AG10803 (cell line): ENCODE measurements around the gene CYSLTR2.

ENCODE experiments used
- DNase-seq: peaks from one replicate; pipeline ENCODE4 v3.0.0; 2010; ENCODE audit warnings: low read depth
- H3K4me3 ChIP-seq: 2 replicates; pipeline ENCODE4 v1.5.1; 2011; ENCODE audit warnings: mild to moderate bottlenecking, low read length, control low read depth
- TF ChIP-seq, protein P1 (sequence below): conservative IDR thresholded peaks from 2 replicates; pipeline ENCODE4 v1.5.1; 2011; ENCODE audit warnings: mild to moderate bottlenecking, low read length, control low read depth, inconsistent platforms

CYSLTR2 gene

DNA sequence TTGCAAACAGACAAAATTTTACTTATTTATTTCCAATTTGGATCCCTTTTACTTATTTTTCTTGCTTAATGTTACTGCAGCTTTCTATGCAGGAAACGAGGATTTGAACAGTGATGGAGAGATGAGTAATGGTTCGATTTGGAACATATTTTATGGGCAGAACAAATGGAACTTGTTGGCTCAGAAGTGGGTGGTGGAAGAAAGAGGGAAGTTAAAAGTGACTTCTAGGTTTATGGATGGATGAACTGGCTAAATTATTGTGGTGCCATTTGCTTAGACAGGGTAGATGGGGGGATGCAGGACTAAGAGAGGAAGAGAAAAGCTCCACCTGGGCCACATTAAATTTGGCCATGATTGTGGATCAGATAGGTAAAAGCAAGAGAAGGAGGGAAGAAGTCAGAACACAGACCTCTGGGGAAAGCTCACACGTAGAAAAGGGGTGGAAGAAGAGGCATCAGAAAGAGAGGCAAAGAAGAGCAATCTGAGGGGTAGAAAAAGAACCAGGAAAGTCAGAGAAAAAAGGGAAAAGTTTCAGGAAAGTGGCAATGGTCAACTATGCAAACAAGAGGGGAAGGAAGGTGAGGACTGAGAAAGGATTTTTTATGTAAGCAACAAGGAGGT lies 768 bp upstream of the CYSLTR2 start:
- H3K4me3 ChIP-seq, result no peak overlapping the region
- TF ChIP-seq, protein P1, sequence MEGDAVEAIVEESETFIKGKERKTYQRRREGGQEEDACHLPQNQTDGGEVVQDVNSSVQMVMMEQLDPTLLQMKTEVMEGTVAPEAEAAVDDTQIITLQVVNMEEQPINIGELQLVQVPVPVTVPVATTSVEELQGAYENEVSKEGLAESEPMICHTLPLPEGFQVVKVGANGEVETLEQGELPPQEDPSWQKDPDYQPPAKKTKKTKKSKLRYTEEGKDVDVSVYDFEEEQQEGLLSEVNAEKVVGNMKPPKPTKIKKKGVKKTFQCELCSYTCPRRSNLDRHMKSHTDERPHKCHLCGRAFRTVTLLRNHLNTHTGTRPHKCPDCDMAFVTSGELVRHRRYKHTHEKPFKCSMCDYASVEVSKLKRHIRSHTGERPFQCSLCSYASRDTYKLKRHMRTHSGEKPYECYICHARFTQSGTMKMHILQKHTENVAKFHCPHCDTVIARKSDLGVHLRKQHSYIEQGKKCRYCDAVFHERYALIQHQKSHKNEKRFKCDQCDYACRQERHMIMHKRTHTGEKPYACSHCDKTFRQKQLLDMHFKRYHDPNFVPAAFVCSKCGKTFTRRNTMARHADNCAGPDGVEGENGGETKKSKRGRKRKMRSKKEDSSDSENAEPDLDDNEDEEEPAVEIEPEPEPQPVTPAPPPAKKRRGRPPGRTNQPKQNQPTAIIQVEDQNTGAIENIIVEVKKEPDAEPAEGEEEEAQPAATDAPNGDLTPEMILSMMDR, result no peak
- DNase-seq, result no peak

DNA sequence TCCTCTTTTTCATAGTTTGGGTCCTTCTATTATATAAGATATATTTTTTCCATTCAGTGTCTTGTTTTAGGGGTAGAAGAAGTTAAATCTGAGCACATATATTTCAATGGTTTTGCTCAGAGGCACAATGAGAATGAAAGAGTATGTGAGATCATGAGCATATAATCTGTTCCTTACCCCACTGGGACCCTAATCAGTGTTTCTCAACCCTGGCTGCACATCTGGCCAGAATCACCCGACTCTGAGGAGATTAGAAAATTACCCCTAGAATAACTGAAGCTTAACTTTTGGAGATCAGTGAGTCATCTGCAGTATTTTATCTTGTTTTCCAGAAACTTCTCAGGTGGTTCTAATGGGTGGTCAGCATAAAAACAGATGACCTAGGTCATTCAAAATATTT lies 782 bp downstream of the CYSLTR2 start:
- H3K4me3 ChIP-seq, result no peak overlapping the region
- DNase-seq, result no peak
- TF ChIP-seq, protein P1, result no peak

GRCh38 chr13:48655291-48655690 lies 1.6 kb downstream of the CYSLTR2 start:
- H3K4me3 ChIP-seq, result no peak overlapping the region
- DNase-seq, result no peak
- TF ChIP-seq, protein P1, result no peak

GRCh38 chr13:48656608-48657007 lies 2.9 kb downstream of the CYSLTR2 start:
- no peak for DNase-seq
- TF ChIP-seq, protein P1, result no peak
- no peak overlapping the region for H3K4me3 ChIP-seq

DNA sequence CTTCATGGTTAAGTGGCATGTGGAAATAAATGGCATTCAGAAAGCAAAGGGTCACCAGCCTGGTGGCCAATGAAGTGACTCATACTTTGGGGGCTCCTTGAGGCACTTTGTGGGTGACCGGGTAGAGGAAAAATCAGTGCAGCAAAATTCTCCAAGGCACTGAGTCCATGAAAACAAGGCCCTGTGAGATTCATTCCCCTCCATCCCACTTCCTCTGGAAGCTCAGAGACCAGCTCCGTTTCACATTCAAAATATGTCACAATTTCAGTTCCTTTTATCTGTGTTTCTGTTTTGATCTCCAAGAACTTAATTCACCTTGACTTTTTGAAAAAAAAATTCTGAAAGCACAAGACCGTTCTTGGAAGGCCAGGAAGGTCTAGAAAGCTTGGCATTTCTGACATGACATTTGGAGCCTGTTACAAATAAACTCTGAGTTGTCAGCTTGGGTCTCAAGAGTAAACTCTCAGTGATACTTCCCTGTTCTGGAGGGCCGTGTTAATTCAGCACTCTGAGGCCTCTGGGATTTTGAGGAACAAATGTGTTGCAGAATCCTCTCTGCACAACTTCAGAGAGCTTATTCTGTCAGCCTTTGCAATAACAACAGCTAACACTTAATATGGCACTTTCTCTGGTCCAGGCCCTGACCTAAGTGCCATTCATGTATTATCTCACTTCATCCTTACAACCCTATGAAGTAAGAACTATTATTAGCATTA lies 6.8 kb downstream of the CYSLTR2 start:
- TF ChIP-seq, protein P1, result no peak
- no peak for DNase-seq
- no peak overlapping the region for H3K4me3 ChIP-seq

- TF ChIP-seq, protein P1, result no peak
- DNase-seq, result no peak
- H3K4me3 ChIP-seq, result no peak overlapping the region
Measured at GRCh38 chr13:48661107-48661506, 7.4 kb downstream of the CYSLTR2 start.

- no peak for DNase-seq
Measured at GRCh38 chr13:48662226-48662625, 8.5 kb downstream of the CYSLTR2 start.

More at GRCh38 chr13:48662226-48662625, 8.5 kb downstream of the CYSLTR2 start:
- no peak overlapping the region for H3K4me3 ChIP-seq
- TF ChIP-seq, protein P1, result no peak
